ENCODE data around the gene LMX1A.

LMX1A gene

GRCh38 chr1:165161130-165161529 lies 195.4 kb downstream of the LMX1A start:
- no peak for DNase-seq (ENCODE audit: low spot score)

GRCh38 chr1:165153182-165153581 lies 203.3 kb downstream of the LMX1A start:
- no peak for DNase-seq (ENCODE audit: low spot score)

- no peak for DNase-seq (ENCODE audit: low spot score)
Measured at GRCh38 chr1:165152727-165153126, 203.8 kb downstream of the LMX1A start.

- no peak for DNase-seq (ENCODE audit: low spot score)
Measured at GRCh38 chr1:165152109-165152508, 204.4 kb downstream of the LMX1A start.
